HK-2 (cell line): ENCODE measurements around the gene CDHR2.
"Not testable (repeated sequence)": the region's sequence is repeated elsewhere in the genome, so short reads cannot be mapped to it uniquely, and the experiment has no call there.

Experiments
- DNase-seq: peaks from one replicate; pipeline ENCODE4 v3.0.0-alpha.2; 2018; ENCODE audit not compliant: unreplicated experiment

Gene CDHR2

DNA sequence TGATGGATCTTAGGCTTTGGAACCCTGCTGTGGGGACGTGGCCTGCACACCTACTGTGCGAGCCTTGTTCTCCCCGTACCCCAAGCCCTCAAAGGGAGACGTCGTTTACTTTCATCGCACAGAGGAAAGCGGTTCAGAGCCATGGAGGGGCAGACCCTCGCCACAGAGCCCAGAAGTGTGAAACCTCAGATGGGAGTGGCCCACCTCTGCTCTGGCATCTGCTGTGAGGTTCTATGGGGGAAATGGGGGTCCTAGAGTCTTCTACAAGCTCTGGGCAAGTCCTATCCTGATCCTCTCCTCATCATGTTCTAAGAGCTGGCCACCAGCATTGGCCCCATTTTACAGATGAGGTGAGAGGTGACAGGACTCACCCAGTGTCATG lies 8.2 kb upstream of the CDHR2 start:
- DNase-seq: no peak

GRCh38 chr5:176541338-176542134 lies 7.6 kb upstream of the CDHR2 start:
- DNase-seq: peak; percentile 36

DNA sequence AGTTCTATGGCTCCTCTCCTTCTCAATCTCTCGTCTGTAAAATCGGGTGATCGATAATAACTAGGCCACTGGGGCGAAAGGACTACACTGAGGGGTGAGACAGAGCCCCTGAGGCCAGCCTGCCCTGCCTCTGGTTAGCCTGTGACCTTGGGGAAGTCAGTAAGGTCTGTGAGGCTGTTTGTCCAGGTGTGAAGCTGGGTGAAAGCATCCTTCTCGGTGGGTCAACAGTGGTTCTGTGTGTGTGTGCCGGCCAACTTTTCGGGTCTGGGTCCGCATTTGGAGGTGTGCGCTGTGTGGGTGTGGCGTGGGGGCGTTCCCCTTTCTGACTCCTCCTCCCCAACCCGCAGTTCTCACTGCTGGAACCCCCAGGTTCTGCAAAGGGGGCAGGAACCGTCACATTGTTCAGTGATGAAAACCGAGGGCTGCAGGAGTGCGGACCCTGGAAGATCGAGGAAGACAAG lies 7.0 kb upstream of the CDHR2 start:
- DNase-seq: no peak

- no peak for DNase-seq
Measured at GRCh38 chr5:176542596-176543427, 6.3 kb upstream of the CDHR2 start.

GRCh38 chr5:176543428-176544182 lies 5.5 kb upstream of the CDHR2 start:
- peak; percentile 58 for DNase-seq

DNA sequence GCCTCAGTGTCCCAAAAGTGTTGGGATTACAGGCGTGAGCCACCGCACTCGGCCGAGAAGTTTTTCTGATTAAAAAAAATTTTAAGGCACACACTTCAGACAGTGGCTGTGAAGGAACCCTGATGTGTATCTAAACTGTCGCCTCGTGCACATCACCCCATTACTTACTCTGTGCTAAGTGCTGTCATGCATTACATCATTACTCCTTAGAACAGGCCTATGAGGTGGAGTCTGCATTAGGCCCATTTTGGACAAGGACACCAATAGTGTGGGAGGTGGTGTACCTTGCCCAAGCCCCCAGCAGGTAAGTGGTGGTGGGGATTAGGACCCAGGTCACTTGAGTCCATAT lies 3.8 kb upstream of the CDHR2 start:
- DNase-seq: no peak

- no peak for DNase-seq
Measured at GRCh38 chr5:176545737-176546509, 3.2 kb upstream of the CDHR2 start.

DNA sequence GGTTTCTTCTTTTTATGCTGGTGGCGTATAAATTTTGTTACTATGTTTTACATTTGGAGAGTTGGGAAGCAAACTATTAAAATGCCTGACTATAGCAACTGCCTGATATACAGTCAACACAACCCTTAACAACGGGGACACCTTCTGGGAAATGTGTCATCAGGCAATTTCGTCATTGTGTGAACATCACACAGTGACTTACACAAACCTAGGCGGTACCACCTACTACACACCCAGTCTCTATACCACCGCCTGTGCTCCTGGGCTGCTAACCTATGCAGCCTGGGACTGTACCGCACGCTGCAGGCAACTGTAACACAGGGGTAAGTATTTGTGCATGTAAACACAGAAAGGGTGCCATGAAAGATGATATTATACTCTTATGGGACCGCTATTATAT lies 1.3 kb upstream of the CDHR2 start:
- no peak for DNase-seq

DNA sequence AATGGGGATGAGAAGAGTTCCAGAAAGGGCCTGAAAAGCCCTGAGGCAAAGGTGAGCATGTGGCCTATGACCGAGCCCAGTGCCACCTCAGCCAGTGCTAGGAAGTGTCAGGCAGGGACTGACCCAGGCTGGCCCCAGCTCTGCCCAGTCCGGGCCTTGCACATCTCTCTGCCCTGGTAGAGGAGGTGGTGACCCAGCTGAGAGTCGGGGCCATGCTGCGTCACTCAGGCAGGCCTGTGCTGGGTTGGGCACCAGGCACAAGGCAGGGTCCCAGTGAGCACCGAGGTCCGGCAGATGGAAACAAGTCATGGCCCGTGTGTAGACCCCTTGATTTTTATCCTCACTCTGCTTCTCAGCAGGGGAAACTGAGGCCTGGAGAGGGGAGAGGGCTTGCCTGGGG lies 729 bp downstream of the CDHR2 start:
- DNase-seq: no peak

DNA sequence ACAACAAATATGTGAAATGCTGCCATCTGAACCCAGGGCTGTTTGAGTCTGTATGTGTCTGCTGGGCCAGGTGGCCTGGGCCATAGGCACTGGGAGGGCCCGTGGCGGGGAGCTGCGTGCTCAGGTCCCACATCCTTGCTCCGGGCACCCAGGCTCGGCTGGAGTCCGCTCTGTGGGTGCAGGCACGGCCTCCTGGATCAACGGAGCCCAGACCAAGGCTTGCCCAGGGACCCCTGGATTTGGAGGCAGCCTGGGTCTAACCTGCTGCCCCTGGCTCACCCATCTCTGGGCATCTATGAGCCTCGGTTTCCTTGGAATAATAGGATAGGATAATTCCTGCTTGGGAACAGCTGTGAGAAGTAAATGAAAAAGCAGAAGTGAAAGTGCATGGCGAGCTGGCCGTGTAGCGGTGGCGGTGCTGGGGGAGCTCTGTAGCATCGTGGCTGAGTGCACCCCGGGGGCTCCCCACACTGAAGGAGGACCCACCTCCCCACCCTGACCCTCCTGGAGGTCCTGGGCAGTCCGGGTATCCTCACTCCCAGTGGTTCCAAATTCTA lies 1.2 kb downstream of the CDHR2 start:
- DNase-seq: no peak

DNA sequence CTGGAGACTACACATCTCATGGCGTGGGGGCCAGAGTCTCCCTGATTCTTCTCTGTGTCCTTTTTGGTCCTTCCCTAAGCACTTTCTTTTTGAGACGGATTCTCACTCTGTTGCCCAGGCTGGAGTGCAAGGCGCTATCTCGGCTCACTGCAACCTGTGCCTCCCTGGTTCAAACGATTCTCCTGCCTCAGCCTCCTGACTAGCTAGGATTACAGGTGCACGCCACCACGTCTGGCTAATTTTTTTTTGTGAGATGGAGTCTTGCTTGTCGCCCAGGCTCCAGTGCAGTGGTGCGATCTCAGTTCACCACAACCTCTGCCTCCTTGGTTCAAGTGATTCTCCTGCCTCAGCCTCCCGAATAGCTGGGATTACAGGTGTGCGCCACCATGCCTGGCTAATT lies 1.8 kb downstream of the CDHR2 start:
- not testable (repeated sequence) for DNase-seq

GRCh38 chr5:176552332-176552869 lies 3.3 kb downstream of the CDHR2 start:
- no peak for DNase-seq

- no peak for DNase-seq
Measured at GRCh38 chr5:176553260-176554085, 4.3 kb downstream of the CDHR2 start.

- no peak for DNase-seq
Measured at GRCh38 chr5:176557846-176558245, 8.7 kb downstream of the CDHR2 start.

- no peak for DNase-seq
Measured at GRCh38 chr5:176559683-176560082, 10.5 kb downstream of the CDHR2 start.

DNA sequence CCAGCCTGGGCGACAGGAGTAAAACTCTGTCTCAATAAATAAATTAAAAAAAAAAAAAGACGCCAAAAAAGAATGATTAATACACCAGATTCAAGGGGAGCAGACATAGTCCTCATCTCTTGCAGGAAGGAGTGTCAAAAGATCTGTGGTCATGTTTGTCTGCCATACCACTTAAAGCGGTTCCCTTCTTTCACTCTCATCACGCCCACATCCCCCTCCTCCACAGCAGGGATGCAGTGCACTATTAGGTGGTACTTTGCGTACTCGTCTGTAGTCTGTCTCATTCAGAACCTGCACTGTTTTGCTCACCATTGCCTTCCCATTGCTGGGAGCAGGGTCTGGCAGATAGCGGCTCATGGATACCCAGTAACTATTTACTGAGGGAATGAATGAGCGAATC lies 11.2 kb downstream of the CDHR2 start:
- DNase-seq: no peak

DNA sequence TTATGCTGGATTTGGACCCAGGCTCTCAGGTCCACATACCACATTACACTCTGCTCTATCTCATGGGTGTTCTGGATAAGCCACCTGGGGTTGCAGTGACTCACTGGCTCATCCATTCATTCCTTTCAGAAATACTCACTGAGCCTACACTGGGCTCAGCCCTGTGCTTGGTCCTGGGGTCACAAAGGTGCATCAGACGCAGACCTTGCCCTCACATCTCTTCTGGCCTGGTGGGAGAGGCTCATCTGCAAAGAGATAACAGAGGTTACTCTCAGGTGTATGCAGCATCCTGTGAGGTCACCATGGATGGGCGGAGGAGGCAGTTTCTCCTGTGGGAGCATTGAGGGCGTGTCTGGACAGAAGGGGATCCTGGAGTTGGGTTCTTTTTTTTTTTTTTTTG lies 12.1 kb downstream of the CDHR2 start:
- DNase-seq: no peak

GRCh38 chr5:176562189-176562588 lies 13.0 kb downstream of the CDHR2 start:
- DNase-seq: no peak

- no peak for DNase-seq
Measured at GRCh38 chr5:176564002-176564401, 14.9 kb downstream of the CDHR2 start.

DNA sequence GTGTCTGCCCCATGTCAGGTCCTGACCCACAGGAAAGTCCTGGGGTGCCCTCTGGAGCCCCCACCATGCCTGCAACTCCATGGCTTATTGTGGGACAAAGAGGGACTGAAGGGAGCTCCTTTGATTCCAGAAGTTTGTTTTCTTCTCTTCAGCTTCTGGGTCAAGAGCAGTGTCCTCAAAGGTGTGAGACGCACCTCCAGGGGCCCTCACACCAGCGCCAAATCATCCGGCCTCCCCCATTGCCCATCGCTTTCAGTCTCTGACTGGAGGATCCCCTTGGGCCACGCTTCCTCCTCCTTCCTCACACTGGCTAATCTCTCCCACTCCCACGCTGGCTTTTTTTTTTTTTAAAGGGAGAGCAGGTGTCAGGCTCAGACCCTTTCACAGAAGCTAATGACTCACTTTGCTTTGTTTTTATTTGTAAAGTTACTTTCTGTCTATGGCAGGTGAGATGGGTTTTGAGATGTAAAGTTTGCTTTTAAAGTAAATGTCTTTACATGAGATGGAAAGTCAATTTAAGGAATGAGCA lies 16.7 kb downstream of the CDHR2 start:
- no peak for DNase-seq
